ENCODE measurements around the gene DMRT3.

The DMRT3 gene

DNA sequence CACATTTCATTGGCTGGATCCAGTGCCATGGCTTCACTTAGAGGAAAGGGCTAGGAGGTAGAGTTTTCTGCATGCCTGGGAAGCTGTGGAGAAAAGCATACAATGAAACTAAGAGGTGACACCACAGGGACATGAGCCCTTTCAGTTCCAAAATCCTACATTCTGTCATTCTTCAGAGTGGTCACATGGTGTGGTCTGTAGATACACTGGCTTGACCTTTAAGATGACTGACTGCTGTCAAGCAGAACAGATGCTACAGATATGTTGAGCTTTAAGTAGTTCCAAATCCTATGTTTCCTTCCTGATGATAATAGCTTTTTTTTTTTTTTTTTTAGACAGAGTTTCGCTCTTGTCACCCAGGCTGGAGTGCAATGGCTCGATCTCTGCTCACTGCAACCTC lies 26.2 kb downstream of the DMRT3 start:
- DNase-seq (ENCODE audit: low read depth) = no peak

- no peak for DNase-seq (ENCODE audit: low read depth)
These were observed 28.7 kb downstream of the DMRT3 start for GRCh38 chr9:1005043-1005667.

GRCh38 chr9:1007312-1007711 lies 30.9 kb downstream of the DMRT3 start:
- no peak for DNase-seq (ENCODE audit: low read depth)

DNA sequence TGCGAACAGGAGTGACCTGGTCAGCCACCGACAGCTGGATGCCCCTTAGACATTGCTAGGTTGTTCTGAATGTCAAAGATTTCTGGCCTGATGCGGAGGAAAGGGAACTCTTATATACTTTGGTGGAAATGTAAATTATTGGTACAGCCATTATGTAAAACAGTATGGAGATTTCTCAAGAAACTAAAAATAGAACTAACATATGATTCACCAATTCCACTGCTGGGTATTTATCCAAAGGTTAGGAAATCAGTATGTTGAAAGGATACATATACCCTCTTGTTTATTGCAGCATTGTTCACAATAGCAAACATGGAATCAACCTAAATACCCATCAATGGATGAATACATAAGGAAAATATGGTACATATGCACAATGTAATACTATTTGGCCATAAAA lies 31.8 kb downstream of the DMRT3 start:
- DNase-seq (ENCODE audit: low read depth) = no peak

DNA sequence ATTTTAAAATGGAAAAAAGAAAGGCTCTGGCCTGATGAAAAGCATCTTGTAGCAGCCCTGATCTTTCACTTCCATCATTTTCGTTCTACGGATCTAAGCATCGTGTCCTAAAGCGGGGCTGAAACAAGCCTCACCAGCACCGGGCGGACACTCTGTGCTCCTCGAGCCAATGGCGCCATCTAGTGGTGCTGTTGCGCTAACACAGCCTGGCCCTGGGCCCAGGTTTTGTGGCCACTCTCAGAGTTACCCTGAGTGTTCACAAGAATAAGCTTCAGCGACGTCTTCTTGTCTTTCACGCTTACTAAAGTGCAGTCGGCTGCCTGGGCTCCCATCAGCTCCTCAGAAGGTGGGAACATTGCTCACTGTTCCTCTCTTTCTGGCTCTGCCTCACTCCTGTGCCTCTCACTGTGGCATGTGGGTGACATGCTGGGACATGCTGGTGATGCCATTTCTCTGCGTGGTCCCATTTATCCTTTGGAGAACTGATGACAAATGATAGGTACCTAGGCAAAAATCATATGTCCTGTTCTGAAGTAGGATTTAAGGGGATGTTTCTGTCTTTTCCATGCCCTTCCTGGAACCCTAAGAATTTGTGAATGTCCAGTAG lies 32.7 kb downstream of the DMRT3 start:
- DNase-seq (ENCODE audit: low read depth) = peak; percentile 70

DNA sequence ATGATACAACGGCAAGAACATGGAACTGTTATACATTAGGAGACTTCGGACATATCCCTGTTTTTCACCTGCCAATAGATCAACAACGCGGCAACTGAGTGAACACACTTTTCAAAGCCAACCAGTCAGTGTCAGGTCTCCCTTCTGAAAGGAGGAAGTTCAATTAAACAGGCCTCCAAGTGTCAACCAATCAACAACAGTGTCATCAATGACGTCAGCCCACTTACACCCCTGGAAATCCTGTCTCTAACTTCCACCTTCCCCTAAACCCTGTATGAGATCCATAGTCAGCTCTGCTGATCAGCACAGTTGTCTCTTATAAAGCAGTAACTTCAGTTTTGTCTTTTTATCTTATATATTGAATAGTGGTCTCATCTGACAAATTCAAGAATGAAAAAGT lies 36.6 kb downstream of the DMRT3 start:
- no peak for DNase-seq (ENCODE audit: low read depth)

DNA sequence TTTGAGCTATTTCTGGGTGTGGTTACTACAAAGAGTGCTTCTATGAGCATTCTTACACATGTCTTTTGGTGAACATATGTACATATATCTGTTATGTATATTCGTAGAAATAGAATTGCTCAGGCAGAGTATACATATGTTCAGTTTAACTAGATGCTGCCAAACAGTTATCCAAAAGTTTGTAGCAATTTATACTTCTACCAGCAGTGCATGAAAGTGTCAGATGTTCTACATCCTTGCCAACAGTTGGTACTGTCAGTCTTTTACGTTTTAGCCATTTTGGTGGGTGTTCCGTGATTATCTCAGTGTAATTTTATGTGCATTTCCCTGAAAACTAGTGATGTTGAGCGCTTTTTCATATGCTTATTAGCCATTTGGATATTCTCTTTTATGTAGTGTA lies 37.8 kb downstream of the DMRT3 start:
- DNase-seq (ENCODE audit: low read depth) = no peak

GRCh38 chr9:1014640-1015039 lies 38.2 kb downstream of the DMRT3 start:
- DNase-seq (ENCODE audit: low read depth) = no peak

DNA sequence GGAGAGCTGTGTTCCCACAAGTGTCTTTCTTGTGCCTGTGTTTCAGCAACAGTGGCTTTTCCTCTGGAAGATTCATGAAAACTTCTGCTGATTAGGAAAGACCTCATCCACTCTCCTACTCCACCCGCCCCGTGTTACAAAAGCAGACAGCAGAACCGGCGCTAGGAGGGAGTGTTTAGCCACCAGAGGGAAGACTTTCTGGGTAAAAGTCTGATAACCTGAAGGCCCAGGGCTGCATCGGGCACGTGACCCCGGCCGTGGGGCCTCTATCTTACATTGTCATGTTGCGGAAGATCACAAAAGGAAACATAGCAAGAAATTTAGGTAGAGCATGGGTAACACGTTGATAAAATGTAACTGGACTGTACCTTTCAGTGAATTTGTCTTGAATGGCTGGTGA lies 41.7 kb downstream of the DMRT3 start:
- DNase-seq (ENCODE audit: low read depth) = no peak

DNA sequence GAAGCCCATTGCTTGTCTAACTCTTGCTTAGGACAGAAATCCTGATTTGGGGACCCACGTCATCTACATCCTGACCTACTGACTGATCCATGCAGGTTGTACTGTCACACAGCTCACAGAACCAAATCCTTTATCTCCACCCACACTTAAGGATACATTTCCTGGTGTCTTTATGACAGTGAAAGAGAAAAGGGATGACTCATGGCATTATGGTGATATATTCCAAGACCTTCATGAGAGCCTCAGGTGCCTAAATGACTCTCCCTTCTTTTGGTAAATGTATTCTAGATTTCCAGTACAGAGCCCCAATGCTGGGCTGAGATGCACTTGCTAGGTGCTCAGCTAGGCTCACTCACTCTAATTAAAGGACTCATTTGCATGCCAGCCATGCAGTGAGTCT lies 47.7 kb downstream of the DMRT3 start:
- DNase-seq (ENCODE audit: low read depth) = no peak

DNA sequence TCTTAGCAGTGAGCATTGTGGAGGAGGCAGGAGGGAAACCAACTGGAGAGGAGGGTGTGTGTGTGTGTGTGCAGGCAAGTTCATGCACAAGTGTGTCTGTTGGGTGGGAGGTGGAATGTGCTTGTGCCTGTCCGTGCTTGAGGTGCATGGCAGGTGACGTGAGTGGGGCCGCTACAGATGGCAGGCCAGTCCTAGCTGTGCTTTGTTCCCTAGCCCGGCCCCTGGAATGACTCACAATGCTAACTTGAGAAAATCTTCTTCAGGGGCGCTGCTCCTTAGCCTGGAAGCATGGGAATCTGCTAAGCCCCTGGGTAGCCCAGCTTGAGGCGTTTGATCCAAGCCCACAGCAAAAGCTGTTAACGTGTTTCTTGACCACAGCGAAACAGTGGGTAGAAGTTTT lies 48.7 kb downstream of the DMRT3 start:
- no peak for DNase-seq (ENCODE audit: low read depth)

- DNase-seq (ENCODE audit: low read depth) = no peak
These were observed 49.8 kb downstream of the DMRT3 start for GRCh38 chr9:1026219-1026618.

DNA sequence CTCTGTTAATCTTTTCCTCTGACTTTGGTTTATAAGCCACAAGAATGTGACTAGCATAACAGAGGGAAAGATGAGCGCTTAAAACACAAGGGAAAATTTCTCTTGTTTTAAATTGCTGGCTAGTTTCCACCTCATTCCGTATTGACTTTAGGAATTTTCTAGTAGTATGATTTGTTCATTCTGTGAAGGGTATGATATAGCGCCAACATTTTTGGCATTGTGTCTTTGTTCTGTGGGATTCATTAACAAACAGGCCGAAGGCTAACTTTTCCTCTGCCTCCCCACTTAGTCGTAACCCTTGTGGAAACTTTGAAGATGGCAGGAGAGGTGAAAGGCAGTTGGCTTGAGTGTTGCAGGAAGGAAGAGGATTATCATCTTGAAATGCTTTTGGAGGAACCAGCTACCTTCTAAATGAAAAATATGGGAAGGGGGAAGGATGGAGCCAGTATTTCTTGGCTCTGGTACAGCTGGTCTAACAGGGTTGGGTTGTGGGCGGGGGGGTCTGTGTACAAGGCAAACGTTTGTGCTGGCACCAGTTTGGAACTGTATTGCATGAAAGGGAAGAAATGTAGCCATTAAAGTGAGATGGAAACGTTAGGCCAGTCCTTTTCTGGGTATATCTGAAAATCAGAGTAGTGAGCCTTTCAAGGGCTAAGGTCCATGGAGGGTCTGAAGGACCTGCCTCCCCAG lies 52.2 kb downstream of the DMRT3 start:
- no peak for DNase-seq (ENCODE audit: low read depth)

DNA sequence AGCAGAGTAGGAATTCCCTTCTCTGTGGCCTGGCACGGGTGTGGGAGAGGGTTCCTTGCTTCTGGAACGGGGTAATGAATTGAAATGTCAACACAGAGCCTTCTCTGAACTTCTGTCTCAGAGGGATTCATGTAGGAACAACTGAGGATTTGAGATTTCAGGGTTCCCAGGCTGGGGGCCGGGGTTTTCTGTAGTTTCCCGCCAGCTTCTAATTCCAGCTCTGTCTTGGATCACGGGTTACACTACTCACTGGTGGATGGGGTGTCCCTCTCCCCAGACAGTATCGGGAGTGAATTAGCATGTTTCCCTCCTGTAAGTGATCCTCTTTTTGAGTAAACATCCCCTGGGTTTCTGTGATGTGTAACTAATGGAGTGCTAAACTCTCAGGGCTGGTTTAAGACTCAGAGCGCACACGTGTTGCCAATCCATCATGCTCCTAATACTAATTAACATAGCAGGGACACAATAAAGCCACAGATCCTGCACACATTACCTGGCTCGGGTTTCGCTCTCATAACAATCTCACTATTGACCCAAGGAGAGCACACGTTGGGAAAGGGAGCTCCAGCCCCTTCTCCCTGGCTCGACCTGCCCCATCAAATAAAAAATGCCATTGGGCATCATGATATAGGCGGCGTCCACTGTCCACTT lies 55.6 kb downstream of the DMRT3 start:
- no peak for DNase-seq (ENCODE audit: low read depth)

GRCh38 chr9:1034271-1034670 lies 57.8 kb downstream of the DMRT3 start:
- DNase-seq (ENCODE audit: low read depth) = no peak

DNA sequence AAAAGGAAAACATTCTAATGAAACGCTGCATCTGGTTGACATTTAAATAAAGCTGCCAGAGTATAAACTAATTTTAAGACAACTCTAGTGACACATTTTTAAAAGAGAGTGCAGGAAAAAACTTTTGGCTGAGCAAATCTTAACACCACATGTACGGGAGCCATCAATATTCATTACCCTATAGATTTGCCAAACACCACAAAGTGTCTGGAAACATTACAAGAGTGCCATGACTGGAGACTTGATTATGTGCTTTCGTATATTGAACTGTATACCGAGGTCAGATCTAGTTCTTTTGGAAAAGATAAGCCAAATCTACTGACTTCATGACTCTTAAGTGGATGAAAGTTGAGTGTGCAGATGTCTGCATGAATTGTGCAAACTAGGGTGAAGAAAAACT lies 63.1 kb downstream of the DMRT3 start:
- DNase-seq (ENCODE audit: low read depth) = no peak

Data from activated T-cell treated with anti-CD3 and anti-CD28 coated beads for 24 hours (primary cell).